Stimulated activated CD8-positive, alpha-beta memory T cell treated with anti-CD3 and anti-CD28 coated beads, Interleukin-15, amount 100 ng/mL, for 24 hours (primary cell): ENCODE data around the gene DNAH1.

Experiments
- DNase-seq: peaks from one replicate; pipeline ENCODE4 v3.0.0-alpha.2; 2020; ENCODE audit warnings: low read depth

The DNAH1 gene

GRCh38 chr3:52446631-52447511 is 130.8 kb downstream of the DNAH1 start:
- DNase-seq, result peak; percentile 35

- no peak for DNase-seq
These were observed 131.6 kb downstream of the DNAH1 start for GRCh38 chr3:52447512-52448355.
